ENCODE results near the gene SMOC2.

Gene SMOC2

GRCh38 chr6:168496997-168497331 is 56.0 kb downstream of the SMOC2 start:
- H3K4me1 ChIP-seq (ENCODE audit: control insufficient read depth, low read depth, low read length): no peaks in the 10 kb centered on the region
- no peak overlapping the region for H3K23ac ChIP-seq (ENCODE audit: low read length)
- H2BK120ac ChIP-seq (ENCODE audit: low read depth, low read length): no peak overlapping the region
- DNase-seq: no peak
- no peaks in the 10 kb centered on the region for H3K36me3 ChIP-seq (ENCODE audit: control insufficient read depth, insufficient read depth, low read length)
- H3K79me2 ChIP-seq (ENCODE audit: control insufficient read depth, insufficient read depth, low read length): no peaks in the 10 kb centered on the region
- H3K27me3 ChIP-seq (ENCODE audit: insufficient read depth, low read length, poor library complexity): no peaks in the 10 kb centered on the region
- no CpG with 5 or more reads among the region's 10 CpGs for WGBS (ENCODE audit: extremely low coverage, insufficient coverage, low lambda C conversion rate)
- H3K4me3 ChIP-seq (ENCODE audit: low read length): no peak overlapping the region
- no peaks in the 10 kb centered on the region for H3K79me1 ChIP-seq (ENCODE audit: low read length)
- no peak overlapping the region for H3K18ac ChIP-seq (ENCODE audit: low read length)
- no peak overlapping the region for H3K27ac ChIP-seq (ENCODE audit: low read depth, low read length)
- H2BK5ac ChIP-seq (ENCODE audit: low read length): no peak overlapping the region
- no peak overlapping the region for H3K56ac ChIP-seq (ENCODE audit: low read length)
- no peak overlapping the region for H2BK15ac ChIP-seq (replicated peaks; ENCODE audit: low read depth)
- H3K4ac ChIP-seq (ENCODE audit: low read depth, low read length): no peak overlapping the region
- no peak overlapping the region for H2AK5ac ChIP-seq (ENCODE audit: low read length)
- H4K8ac ChIP-seq (ENCODE audit: low read depth, low read length): no peak overlapping the region
- no peak overlapping the region for H3K4me2 ChIP-seq (ENCODE audit: low read length)
- no peak overlapping the region for H3K9ac ChIP-seq (ENCODE audit: low read length)
- H4K5ac ChIP-seq (ENCODE audit: low read length): no peak overlapping the region

GRCh38 chr6:168497381-168497780 is 56.4 kb downstream of the SMOC2 start:
- H2AK5ac ChIP-seq (ENCODE audit: low read length): no peak overlapping the region
- no peak overlapping the region for H3K23ac ChIP-seq (ENCODE audit: low read length)
- H3K4me2 ChIP-seq (ENCODE audit: low read length): no peak overlapping the region
- H3K36me3 ChIP-seq (ENCODE audit: control insufficient read depth, insufficient read depth, low read length): no peaks in the 10 kb centered on the region
- no peak overlapping the region for H3K56ac ChIP-seq (ENCODE audit: low read length)
- no peak overlapping the region for H4K8ac ChIP-seq (ENCODE audit: low read depth, low read length)
- no peak overlapping the region for H4K5ac ChIP-seq (ENCODE audit: low read length)
- no peaks in the 10 kb centered on the region for H3K79me2 ChIP-seq (ENCODE audit: control insufficient read depth, insufficient read depth, low read length)
- DNase-seq: no peak
- H2BK5ac ChIP-seq (ENCODE audit: low read length): no peak overlapping the region
- no peaks in the 10 kb centered on the region for H3K4me1 ChIP-seq (ENCODE audit: control insufficient read depth, low read depth, low read length)
- WGBS (ENCODE audit: extremely low coverage, insufficient coverage, low lambda C conversion rate): no CpG with 5 or more reads among the region's 15 CpGs
- no peak overlapping the region for H2BK15ac ChIP-seq (replicated peaks; ENCODE audit: low read depth)
- no peak overlapping the region for H2BK120ac ChIP-seq (ENCODE audit: low read depth, low read length)
- H3K18ac ChIP-seq (ENCODE audit: low read length): no peak overlapping the region
- H3K27me3 ChIP-seq (ENCODE audit: insufficient read depth, low read length, poor library complexity): no peaks in the 10 kb centered on the region
- H3K79me1 ChIP-seq (ENCODE audit: low read length): no peaks in the 10 kb centered on the region
- H3K4me3 ChIP-seq (ENCODE audit: low read length): no peak overlapping the region
- no peak overlapping the region for H3K4ac ChIP-seq (ENCODE audit: low read depth, low read length)
- H3K27ac ChIP-seq (ENCODE audit: low read depth, low read length): no peak overlapping the region
- H3K9ac ChIP-seq (ENCODE audit: low read length): no peak overlapping the region

GRCh38 chr6:168498161-168498843 is 57.3 kb downstream of the SMOC2 start:
- no peak overlapping the region for H3K4me3 ChIP-seq (ENCODE audit: low read length)
- DNase-seq: no peak
- H3K9ac ChIP-seq (ENCODE audit: low read length): no peak overlapping the region
- no peak overlapping the region for H2AK5ac ChIP-seq (ENCODE audit: low read length)
- H3K79me1 ChIP-seq (ENCODE audit: low read length): no peaks in the 10 kb centered on the region
- H3K4me2 ChIP-seq (ENCODE audit: low read length): no peak overlapping the region
- H3K56ac ChIP-seq (ENCODE audit: low read length): no peak overlapping the region
- WGBS (ENCODE audit: extremely low coverage, insufficient coverage, low lambda C conversion rate): no CpG with 5 or more reads among the region's 14 CpGs
- H3K18ac ChIP-seq (ENCODE audit: low read length): no peak overlapping the region
- H2BK5ac ChIP-seq (ENCODE audit: low read length): no peak overlapping the region
- H3K27ac ChIP-seq (ENCODE audit: low read depth, low read length): no peak overlapping the region
- no peak overlapping the region for H4K5ac ChIP-seq (ENCODE audit: low read length)
- H3K4me1 ChIP-seq (ENCODE audit: control insufficient read depth, low read depth, low read length): no peaks in the 10 kb centered on the region
- no peaks in the 10 kb centered on the region for H3K36me3 ChIP-seq (ENCODE audit: control insufficient read depth, insufficient read depth, low read length)
- no peak overlapping the region for H2BK120ac ChIP-seq (ENCODE audit: low read depth, low read length)
- H2BK15ac ChIP-seq (replicated peaks; ENCODE audit: low read depth): no peak overlapping the region
- H3K27me3 ChIP-seq (ENCODE audit: insufficient read depth, low read length, poor library complexity): no peaks in the 10 kb centered on the region
- no peaks in the 10 kb centered on the region for H3K79me2 ChIP-seq (ENCODE audit: control insufficient read depth, insufficient read depth, low read length)
- no peak overlapping the region for H3K4ac ChIP-seq (ENCODE audit: low read depth, low read length)
- no peak overlapping the region for H4K8ac ChIP-seq (ENCODE audit: low read depth, low read length)
- H3K23ac ChIP-seq (ENCODE audit: low read length): no peak overlapping the region

- no peak overlapping the region for H3K4ac ChIP-seq (ENCODE audit: low read depth, low read length)
- no peaks in the 10 kb centered on the region for H3K27me3 ChIP-seq (ENCODE audit: insufficient read depth, low read length, poor library complexity)
- H3K4me2 ChIP-seq (ENCODE audit: low read length): no peak overlapping the region
- no peaks in the 10 kb centered on the region for H3K79me1 ChIP-seq (ENCODE audit: low read length)
- H3K23ac ChIP-seq (ENCODE audit: low read length): no peak overlapping the region
- H3K18ac ChIP-seq (ENCODE audit: low read length): no peak overlapping the region
- no CpG with 5 or more reads among the region's 13 CpGs for WGBS (ENCODE audit: extremely low coverage, insufficient coverage, low lambda C conversion rate)
- H2BK5ac ChIP-seq (ENCODE audit: low read length): no peak overlapping the region
- H2AK5ac ChIP-seq (ENCODE audit: low read length): no peak overlapping the region
- H3K27ac ChIP-seq (ENCODE audit: low read depth, low read length): no peak overlapping the region
- no peak overlapping the region for H2BK120ac ChIP-seq (ENCODE audit: low read depth, low read length)
- no peak overlapping the region for H3K4me3 ChIP-seq (ENCODE audit: low read length)
- DNase-seq: no peak
- H3K9ac ChIP-seq (ENCODE audit: low read length): no peak overlapping the region
- no peak overlapping the region for H3K56ac ChIP-seq (ENCODE audit: low read length)
- H2BK15ac ChIP-seq (replicated peaks; ENCODE audit: low read depth): no peak overlapping the region
- H3K36me3 ChIP-seq (ENCODE audit: control insufficient read depth, insufficient read depth, low read length): no peaks in the 10 kb centered on the region
- H4K5ac ChIP-seq (ENCODE audit: low read length): no peak overlapping the region
- H4K8ac ChIP-seq (ENCODE audit: low read depth, low read length): no peak overlapping the region
- no peaks in the 10 kb centered on the region for H3K4me1 ChIP-seq (ENCODE audit: control insufficient read depth, low read depth, low read length)
- H3K79me2 ChIP-seq (ENCODE audit: control insufficient read depth, insufficient read depth, low read length): no peaks in the 10 kb centered on the region
Observed at GRCh38 chr6:168499045-168499650, 58.2 kb downstream of the SMOC2 start.

DNA sequence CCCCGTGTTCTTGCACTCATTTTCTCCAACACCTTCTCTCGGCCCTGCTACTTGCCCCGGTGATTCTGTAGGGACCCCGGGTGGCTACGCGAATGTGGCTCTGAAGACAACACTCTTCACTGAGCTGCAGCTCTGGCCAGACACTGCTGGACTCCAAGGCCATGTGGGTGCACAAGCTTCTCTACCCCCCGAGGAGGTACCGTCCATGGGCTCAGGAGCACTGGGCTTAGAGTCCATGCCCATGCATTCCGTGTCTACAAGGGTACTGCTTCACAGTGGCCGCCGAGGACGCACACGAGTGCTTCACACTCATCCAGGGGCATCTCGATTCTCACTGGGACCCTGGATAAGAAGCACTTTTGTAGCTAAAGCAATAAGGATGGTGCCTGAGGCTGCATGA is 59.5 kb downstream of the SMOC2 start:
- no peak overlapping the region for H3K9ac ChIP-seq (ENCODE audit: low read length)
- no peaks in the 10 kb centered on the region for H3K79me1 ChIP-seq (ENCODE audit: low read length)
- H3K4ac ChIP-seq (ENCODE audit: low read depth, low read length): no peak overlapping the region
- H3K27ac ChIP-seq (ENCODE audit: low read depth, low read length): no peak overlapping the region
- H3K56ac ChIP-seq (ENCODE audit: low read length): no peak overlapping the region
- H4K5ac ChIP-seq (ENCODE audit: low read length): no peak overlapping the region
- H2BK5ac ChIP-seq (ENCODE audit: low read length): no peak overlapping the region
- no peak overlapping the region for H3K4me2 ChIP-seq (ENCODE audit: low read length)
- no peak overlapping the region for H2BK15ac ChIP-seq (replicated peaks; ENCODE audit: low read depth)
- H2BK120ac ChIP-seq (ENCODE audit: low read depth, low read length): no peak overlapping the region
- DNase-seq: no peak
- H3K18ac ChIP-seq (ENCODE audit: low read length): no peak overlapping the region
- no CpG with 5 or more reads among the region's 14 CpGs for WGBS (ENCODE audit: extremely low coverage, insufficient coverage, low lambda C conversion rate)
- no peaks in the 10 kb centered on the region for H3K4me1 ChIP-seq (ENCODE audit: control insufficient read depth, low read depth, low read length)
- no peaks in the 10 kb centered on the region for H3K79me2 ChIP-seq (ENCODE audit: control insufficient read depth, insufficient read depth, low read length)
- no peaks in the 10 kb centered on the region for H3K27me3 ChIP-seq (ENCODE audit: insufficient read depth, low read length, poor library complexity)
- H2AK5ac ChIP-seq (ENCODE audit: low read length): no peak overlapping the region
- H3K4me3 ChIP-seq (ENCODE audit: low read length): no peak overlapping the region
- H3K23ac ChIP-seq (ENCODE audit: low read length): no peak overlapping the region
- H3K36me3 ChIP-seq (ENCODE audit: control insufficient read depth, insufficient read depth, low read length): no peaks in the 10 kb centered on the region
- no peak overlapping the region for H4K8ac ChIP-seq (ENCODE audit: low read depth, low read length)

GRCh38 chr6:168501561-168501960 is 60.6 kb downstream of the SMOC2 start:
- no peak overlapping the region for H3K4ac ChIP-seq (ENCODE audit: low read depth, low read length)
- no peak overlapping the region for H2AK5ac ChIP-seq (ENCODE audit: low read length)
- H3K4me2 ChIP-seq (ENCODE audit: low read length): no peak overlapping the region
- H3K9ac ChIP-seq (ENCODE audit: low read length): no peak overlapping the region
- H2BK120ac ChIP-seq (ENCODE audit: low read depth, low read length): no peak overlapping the region
- H3K18ac ChIP-seq (ENCODE audit: low read length): no peak overlapping the region
- H3K36me3 ChIP-seq (ENCODE audit: control insufficient read depth, insufficient read depth, low read length): no peaks in the 10 kb centered on the region
- H3K27ac ChIP-seq (ENCODE audit: low read depth, low read length): no peak overlapping the region
- no peak overlapping the region for H3K23ac ChIP-seq (ENCODE audit: low read length)
- no peaks in the 10 kb centered on the region for H3K4me1 ChIP-seq (ENCODE audit: control insufficient read depth, low read depth, low read length)
- no peak overlapping the region for H2BK15ac ChIP-seq (replicated peaks; ENCODE audit: low read depth)
- no peak for DNase-seq
- no peak overlapping the region for H3K56ac ChIP-seq (ENCODE audit: low read length)
- no peak overlapping the region for H3K4me3 ChIP-seq (ENCODE audit: low read length)
- no peak overlapping the region for H4K5ac ChIP-seq (ENCODE audit: low read length)
- H2BK5ac ChIP-seq (ENCODE audit: low read length): no peak overlapping the region
- H4K8ac ChIP-seq (ENCODE audit: low read depth, low read length): no peak overlapping the region
- H3K79me2 ChIP-seq (ENCODE audit: control insufficient read depth, insufficient read depth, low read length): no peaks in the 10 kb centered on the region
- no peaks in the 10 kb centered on the region for H3K27me3 ChIP-seq (ENCODE audit: insufficient read depth, low read length, poor library complexity)
- no CpG with 5 or more reads among the region's 8 CpGs for WGBS (ENCODE audit: extremely low coverage, insufficient coverage, low lambda C conversion rate)
- no peaks in the 10 kb centered on the region for H3K79me1 ChIP-seq (ENCODE audit: low read length)

Data from mesendoderm (in vitro differentiated cells).